ENCODE data around the gene ARHGAP24. TPM values are rescaled to one million over a fixed set of nuclear protein-coding genes. Genes with fewer than 3 reads are reported as not detected.

Gene ARHGAP24
- total RNA-seq, 1 experiment from 2014 or later, result 1.3 TPM

DNA sequence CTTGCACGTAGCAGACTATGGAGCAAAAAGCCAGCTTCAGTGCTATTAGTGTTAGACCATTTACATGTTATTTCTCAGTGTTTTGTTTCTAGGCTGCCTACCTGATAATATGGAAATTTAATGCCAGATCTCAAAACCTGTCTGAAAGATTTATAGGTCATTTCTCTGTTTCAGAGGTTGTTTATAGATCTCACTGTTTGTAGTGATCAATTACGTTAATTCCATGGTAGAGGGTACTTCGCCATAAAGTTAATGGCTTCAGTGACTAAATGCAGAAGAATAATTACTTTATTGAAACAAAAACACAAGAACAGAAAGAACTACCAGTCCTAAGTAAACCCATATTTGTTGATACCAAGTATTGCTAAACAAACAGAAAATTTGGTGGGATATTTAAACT lies 420.8 kb downstream of the ARHGAP24 start:
- Histone ChIP-seq H3K4me2 (ENCODE audit: low read length) (no peak overlapping the region), H3K36me3 (ENCODE audit: control insufficient read depth in 1 of 2, insufficient read depth in 2 of 2, low read length in 2 of 2) (no peaks in the 10 kb centered on the region), H3K79me2 (ENCODE audit: insufficient read depth, low read length) (no peaks in the 10 kb centered on the region), H3K27ac (ENCODE audit: low read depth, low read length) (no peak overlapping the region), H3K9me2 (ENCODE audit: insufficient read depth) (no peaks in the 10 kb centered on the region), H3K4me3 (replicated peaks in 1 of 2; ENCODE audit: low read depth in 1 of 2, low read length in 2 of 2) (no peak overlapping the region), H2AFZ (ENCODE audit: low read depth, low read length, poor library complexity, severe bottlenecking) (no peak overlapping the region), H3K9me3 (ENCODE audit: control insufficient read depth in 1 of 2, insufficient read depth in 1 of 2, low read depth in 1 of 2, low read length in 2 of 2) (no peaks in the 10 kb centered on the region), H3K9ac (ENCODE audit: low read length) (no peak overlapping the region), H4K20me1 (ENCODE audit: insufficient read depth) (no peaks in the 10 kb centered on the region), H3K4me1 (ENCODE audit: control insufficient read depth in 1 of 2, insufficient read depth in 2 of 2, low read length in 2 of 2) (no peaks in the 10 kb centered on the region), H3K27me3 (ENCODE audit: insufficient read depth, low read length) (no peaks in the 10 kb centered on the region)
- TF ChIP-seq EZH2phosphoT487 (IDR thresholded peaks at IDR 0.05; ENCODE audit: borderline replicate concordance), result no peak
- no peak for TF ChIP-seq TCF7L2 (IDR thresholded peaks at IDR 0.05; ENCODE audit: borderline replicate concordance, extremely low read depth, insufficient read depth, insufficient read length)
- TF ChIP-seq POLR2AphosphoS5 (IDR thresholded peaks at IDR 0.05; ENCODE audit: low read depth, low read length), result no peak
- TF ChIP-seq RAD21 (IDR thresholded peaks at IDR 0.05; ENCODE audit: low read depth), result no peak
- no peak for TF ChIP-seq CBX3 (IDR thresholded peaks at IDR 0.05; ENCODE audit: low read depth)
- no TSS peak for BruUV-seq (replicated peaks)
- DNase-seq (ENCODE audit: low read depth, low spot score) (no peak), ATAC-seq (no peak)
- ChIA-PET POLR2A (no interaction called here), RAD21 (ENCODE audit: low non-redundant PET in 1 of 2, low total read pairs in 2 of 2, uncharacterized antibody in 2 of 2, unreplicated experiment in 2 of 2) (no interaction called here), CTCF (no interaction called here)
- intact Hi-C loops (cut with micrococcal nuclease), result no loop called here

DNA sequence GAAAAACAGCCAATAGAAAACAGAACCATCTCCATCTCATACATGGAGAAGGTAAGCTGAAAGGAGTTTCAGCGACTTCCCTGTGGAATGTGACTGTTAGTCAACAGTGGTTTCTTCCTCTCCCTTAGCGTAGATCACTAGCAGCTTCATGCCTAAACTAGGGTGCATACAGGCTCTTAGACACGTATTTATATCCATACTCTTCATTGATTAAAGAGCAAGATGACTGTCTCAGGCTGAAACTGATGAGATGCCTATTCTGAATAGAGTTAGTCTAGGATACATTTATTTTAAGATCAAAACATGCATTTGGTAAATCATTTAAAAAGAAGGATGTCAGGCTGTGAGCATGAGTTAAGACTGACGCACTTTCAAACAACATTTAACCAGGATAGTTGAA lies 423.3 kb downstream of the ARHGAP24 start:
- Histone ChIP-seq H3K9me3 (ENCODE audit: control insufficient read depth in 1 of 2, insufficient read depth in 1 of 2, low read depth in 1 of 2, low read length in 2 of 2) (no peaks in the 10 kb centered on the region), H3K4me2 (ENCODE audit: low read length) (no peak overlapping the region), H3K4me3 (replicated peaks in 1 of 2; ENCODE audit: low read depth in 1 of 2, low read length in 2 of 2) (no peak overlapping the region), H3K27ac (ENCODE audit: low read depth, low read length) (no peak overlapping the region), H3K9ac (ENCODE audit: low read length) (no peak overlapping the region), H3K9me2 (ENCODE audit: insufficient read depth) (no peaks in the 10 kb centered on the region), H3K79me2 (ENCODE audit: insufficient read depth, low read length) (no peaks in the 10 kb centered on the region), H3K36me3 (ENCODE audit: control insufficient read depth in 1 of 2, insufficient read depth in 2 of 2, low read length in 2 of 2) (no peaks in the 10 kb centered on the region), H4K20me1 (ENCODE audit: insufficient read depth) (no peaks in the 10 kb centered on the region), H3K4me1 (ENCODE audit: control insufficient read depth in 1 of 2, insufficient read depth in 2 of 2, low read length in 2 of 2) (no peaks in the 10 kb centered on the region), H2AFZ (ENCODE audit: low read depth, low read length, poor library complexity, severe bottlenecking) (no peak overlapping the region), H3K27me3 (ENCODE audit: insufficient read depth, low read length) (no peaks in the 10 kb centered on the region)
- BruUV-seq (replicated peaks), result no TSS peak
- TF ChIP-seq ELF1 (IDR thresholded peaks at IDR 0.05; ENCODE audit: borderline replicate concordance, low read depth) (no peak), EZH2phosphoT487 (IDR thresholded peaks at IDR 0.05; ENCODE audit: borderline replicate concordance) (no peak), CEBPB (IDR thresholded peaks at IDR 0.05; ENCODE audit: low read depth) (no peak), ZFX (IDR thresholded peaks at IDR 0.05) (no peak), EZH2 (IDR thresholded peaks at IDR 0.05) (no peak)
- TF ChIP-seq, protein P1, sequence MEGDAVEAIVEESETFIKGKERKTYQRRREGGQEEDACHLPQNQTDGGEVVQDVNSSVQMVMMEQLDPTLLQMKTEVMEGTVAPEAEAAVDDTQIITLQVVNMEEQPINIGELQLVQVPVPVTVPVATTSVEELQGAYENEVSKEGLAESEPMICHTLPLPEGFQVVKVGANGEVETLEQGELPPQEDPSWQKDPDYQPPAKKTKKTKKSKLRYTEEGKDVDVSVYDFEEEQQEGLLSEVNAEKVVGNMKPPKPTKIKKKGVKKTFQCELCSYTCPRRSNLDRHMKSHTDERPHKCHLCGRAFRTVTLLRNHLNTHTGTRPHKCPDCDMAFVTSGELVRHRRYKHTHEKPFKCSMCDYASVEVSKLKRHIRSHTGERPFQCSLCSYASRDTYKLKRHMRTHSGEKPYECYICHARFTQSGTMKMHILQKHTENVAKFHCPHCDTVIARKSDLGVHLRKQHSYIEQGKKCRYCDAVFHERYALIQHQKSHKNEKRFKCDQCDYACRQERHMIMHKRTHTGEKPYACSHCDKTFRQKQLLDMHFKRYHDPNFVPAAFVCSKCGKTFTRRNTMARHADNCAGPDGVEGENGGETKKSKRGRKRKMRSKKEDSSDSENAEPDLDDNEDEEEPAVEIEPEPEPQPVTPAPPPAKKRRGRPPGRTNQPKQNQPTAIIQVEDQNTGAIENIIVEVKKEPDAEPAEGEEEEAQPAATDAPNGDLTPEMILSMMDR (IDR thresholded peaks at IDR 0.05 in 2 of 3, conservative IDR thresholded peaks at IDR 0.05 in 1 of 3; ENCODE audit: borderline replicate concordance in 1 of 3, insufficient read depth in 1 of 3, low read depth in 2 of 3, low read length in 2 of 3), result no peak
- intact Hi-C loops (cut with micrococcal nuclease), result no loop called here
- POLR2A ChIA-PET, result no interaction called here
- ATAC-seq (no peak), DNase-seq (ENCODE audit: low read depth, low spot score) (no peak)
- RAD21 ChIA-PET (ENCODE audit: low non-redundant PET in 1 of 2, low total read pairs in 2 of 2, uncharacterized antibody in 2 of 2, unreplicated experiment in 2 of 2), result no interaction called here
- CTCF ChIA-PET, result no interaction called here
